Karpas-422 (cell line): ENCODE results near the gene KCNQ1. TPM values are rescaled to one million over a fixed set of nuclear protein-coding genes. Genes with fewer than 3 reads are reported as not detected.
"Not testable (repeated sequence)": the region's sequence is repeated elsewhere in the genome, so short reads cannot be mapped to it uniquely, and the experiment has no call there.

Experiments
- DNase-seq: peaks from one replicate; pipeline ENCODE4 v3.0.0-alpha.2; 2015
- H2AFZ ChIP-seq: fragments of 200-600 bp; sonication (generic); 2 replicates; pipeline ENCODE4 v1.6.1; 2014; ENCODE audit warnings: antibody characterized with exemption, low read length, mixed read lengths
- H3K27ac ChIP-seq: fragments of 200-600 bp; sonication (generic); 2 replicates; pipeline ENCODE4 v1.5.1; 2014; ENCODE audit warnings: mild to moderate bottlenecking, low read length, moderate library complexity
- H3K27me3 ChIP-seq: fragments of 200-600 bp; sonication (generic); 2 replicates; pipeline ENCODE4 v1.6.1; 2014; ENCODE audit warnings: low read length, mixed read lengths
- H3K36me3 ChIP-seq: fragments of 200-600 bp; sonication (generic); 2 replicates; pipeline ENCODE4 v1.6.1; 2014; ENCODE audit warnings: low read length, mixed read lengths; ENCODE audit not compliant: insufficient read depth
- H3K4me1 ChIP-seq: fragments of 200-600 bp; sonication (generic); 2 replicates; pipeline ENCODE4 v1.6.1; 2014; ENCODE audit warnings: mild to moderate bottlenecking, low read length, mixed read lengths
- H3K4me2 ChIP-seq: fragments of 200-600 bp; sonication (generic); 2 replicates; pipeline ENCODE4 v1.6.1; 2014; ENCODE audit warnings: low read length, low read depth, mild to moderate bottlenecking; ENCODE audit not compliant: poor library complexity, severe bottlenecking
- H3K4me3 ChIP-seq: fragments of 200-600 bp; sonication (generic); 2 replicates; pipeline ENCODE4 v1.5.1; 2014; ENCODE audit warnings: mild to moderate bottlenecking, antibody characterized with exemption, low read length, mixed read lengths
- H3K79me2 ChIP-seq: fragments of 200-600 bp; sonication (generic); 2 replicates; pipeline ENCODE4 v1.6.1; 2014; ENCODE audit warnings: mild to moderate bottlenecking, low read length, mixed read lengths
- H3K9ac ChIP-seq: fragments of 200-600 bp; sonication (generic); 2 replicates; pipeline ENCODE4 v1.6.0; 2014; ENCODE audit warnings: low read length
- H3K9me2 ChIP-seq: fragments of 200-600 bp; sonication (generic), shearing (Covaris generic); replicated peaks from 2 replicates; pipeline ENCODE4 v1.6.0; 2014; ENCODE audit warnings: mild to moderate bottlenecking, low read length, moderate library complexity; ENCODE audit not compliant: insufficient read depth
- H3K9me3 ChIP-seq: fragments of 300-700, 200-600 bp; sonication (generic); 2 replicates; pipeline ENCODE4 v1.6.1; 2014; ENCODE audit warnings: low read length, mixed read lengths
- H4K20me1 ChIP-seq: fragments of 200-600 bp; sonication (generic); 2 replicates; pipeline ENCODE4 v1.6.1; 2014; ENCODE audit warnings: mild to moderate bottlenecking, antibody characterized with exemption, low read length, low read depth; ENCODE audit not compliant: insufficient read depth
- total RNA-seq: library from RNA; depleted of rRNA; stranded (reverse); fragments of >200 nt; shearing (Covaris generic); gene quantifications from 2 replicates; pipeline ENCODE4 v1.2.3, GENCODE V29; 2014; ENCODE audit warnings: low replicate concordance

KCNQ1 gene
- total RNA-seq, 1 experiment from 2014 or later: not detected

GRCh38 chr11:2480067-2480873 is 35.5 kb downstream of the KCNQ1 start:
- DNase-seq, H4K20me1 ChIP-seq, H3K9ac ChIP-seq, H3K79me2 ChIP-seq, H2AFZ ChIP-seq, H3K4me3 ChIP-seq, H3K9me2 ChIP-seq, H3K9me3 ChIP-seq, H3K4me1 ChIP-seq, H3K4me2 ChIP-seq, H3K27me3 ChIP-seq, H3K27ac ChIP-seq, H3K36me3 ChIP-seq: not testable (repeated sequence)

- Histone ChIP-seq H3K36me3 (no peaks in the 10 kb centered on the region; the same call in 1 of the 2 replicates), H3K9ac (no peak overlapping the region), H3K9me2 (no peaks in the 10 kb centered on the region), H3K9me3 (peaks cover 3% of the 10 kb centered on the region; the same call in 1 of the 2 replicates), H3K79me2 (no peaks in the 10 kb centered on the region), H2AFZ (no peak overlapping the region), H3K27me3 (0 out of 2 replicates have a peak, but pooled peaks cover 4% of the 10 kb centered on the region), H3K4me3 (no peak overlapping the region), H3K27ac (no peak overlapping the region), H4K20me1 (no peaks in the 10 kb centered on the region), H3K4me1 (no peaks in the 10 kb centered on the region), H3K4me2 (no peak overlapping the region)
- DNase-seq: no peak
Observed at GRCh38 chr11:2480874-2481220, 36.0 kb downstream of the KCNQ1 start.

- Histone ChIP-seq H3K36me3 (no peaks in the 10 kb centered on the region; the same call in 1 of the 2 replicates), H3K27ac (no peak overlapping the region), H4K20me1 (no peaks in the 10 kb centered on the region), H3K27me3 (0 out of 2 replicates have a peak, but pooled peaks cover 4% of the 10 kb centered on the region), H3K4me2 (no peak overlapping the region), H3K79me2 (no peaks in the 10 kb centered on the region), H3K4me3 (no peak overlapping the region), H3K9ac (no peak overlapping the region), H3K9me2 (no peaks in the 10 kb centered on the region), H3K4me1 (no peaks in the 10 kb centered on the region), H3K9me3 (peaks cover 3% of the 10 kb centered on the region; the same call in 1 of the 2 replicates), H2AFZ (no peak overlapping the region)
- no peak for DNase-seq
Observed at GRCh38 chr11:2481253-2481652, 36.4 kb downstream of the KCNQ1 start.

- H3K9me2 ChIP-seq: no peaks in the 10 kb centered on the region
- H3K27me3 ChIP-seq: 0 out of 2 replicates have a peak, but pooled peaks cover 4% of the 10 kb centered on the region
- no peak overlapping the region for H3K9ac ChIP-seq
- peaks cover 3% of the 10 kb centered on the region for H3K9me3 ChIP-seq
- H3K4me2 ChIP-seq: no peak overlapping the region
- H3K4me1 ChIP-seq: no peaks in the 10 kb centered on the region
- DNase-seq: no peak
- no peaks in the 10 kb centered on the region for H3K79me2 ChIP-seq
- no peak overlapping the region for H3K27ac ChIP-seq
- no peak overlapping the region for H2AFZ ChIP-seq
- H3K36me3 ChIP-seq: no peaks in the 10 kb centered on the region; the same call in 1 of the 2 replicates
- H3K4me3 ChIP-seq: no peak overlapping the region
- no peaks in the 10 kb centered on the region for H4K20me1 ChIP-seq
Observed at GRCh38 chr11:2482204-2482603, 37.4 kb downstream of the KCNQ1 start.

- no peak overlapping the region for H3K4me3 ChIP-seq
- H3K9me2 ChIP-seq: no peaks in the 10 kb centered on the region
- no peak overlapping the region for H3K4me2 ChIP-seq
- no peaks in the 10 kb centered on the region for H3K79me2 ChIP-seq
- no peaks in the 10 kb centered on the region for H3K4me1 ChIP-seq
- no peak for DNase-seq
- no peaks in the 10 kb centered on the region for H4K20me1 ChIP-seq
- no peak overlapping the region for H3K9ac ChIP-seq
- H2AFZ ChIP-seq: no peak overlapping the region
- H3K27ac ChIP-seq: no peak overlapping the region
- H3K27me3 ChIP-seq: 0 out of 2 replicates have a peak, but pooled peaks cover 4% of the 10 kb centered on the region
- no peaks in the 10 kb centered on the region; the same call in 1 of the 2 replicates for H3K36me3 ChIP-seq
- H3K9me3 ChIP-seq: peaks cover 5% of the 10 kb centered on the region
Observed at GRCh38 chr11:2482745-2483144, 37.9 kb downstream of the KCNQ1 start.

GRCh38 chr11:2483426-2483825 is 38.6 kb downstream of the KCNQ1 start:
- Histone ChIP-seq H3K27me3 (peaks cover 4% of the 10 kb centered on the region; the same call in 1 of the 2 replicates), H3K27ac (no peak overlapping the region), H3K4me1 (no peaks in the 10 kb centered on the region), H3K9me2 (no peaks in the 10 kb centered on the region), H3K9me3 (peaks cover 12% of the 10 kb centered on the region), H3K4me3 (no peak overlapping the region), H3K36me3 (no peaks in the 10 kb centered on the region; the same call in 1 of the 2 replicates), H4K20me1 (no peaks in the 10 kb centered on the region), H3K4me2 (no peak overlapping the region), H3K9ac (no peak overlapping the region), H3K79me2 (no peaks in the 10 kb centered on the region), H2AFZ (no peak overlapping the region)
- no peak for DNase-seq

GRCh38 chr11:2484576-2485125 is 39.8 kb downstream of the KCNQ1 start:
- H4K20me1 ChIP-seq: no peaks in the 10 kb centered on the region
- H3K4me3 ChIP-seq: no peak overlapping the region
- peaks cover 4% of the 10 kb centered on the region; the same call in 1 of the 2 replicates for H3K27me3 ChIP-seq
- DNase-seq: no peak
- H3K9me3 ChIP-seq: peaks cover 17% of the 10 kb centered on the region
- no peaks in the 10 kb centered on the region for H3K79me2 ChIP-seq
- no peaks in the 10 kb centered on the region; the same call in 1 of the 2 replicates for H3K36me3 ChIP-seq
- no peaks in the 10 kb centered on the region for H3K4me1 ChIP-seq
- no peak overlapping the region for H3K4me2 ChIP-seq
- no peak overlapping the region for H3K27ac ChIP-seq
- H3K9ac ChIP-seq: no peak overlapping the region
- no peaks in the 10 kb centered on the region for H3K9me2 ChIP-seq
- no peak overlapping the region for H2AFZ ChIP-seq

- Histone ChIP-seq H3K79me2 (no peaks in the 10 kb centered on the region), H3K36me3 (no peaks in the 10 kb centered on the region; the same call in 1 of the 2 replicates), H3K9ac (no peak overlapping the region), H2AFZ (no peak overlapping the region), H3K9me3 (peaks cover 17% of the 10 kb centered on the region), H3K9me2 (no peaks in the 10 kb centered on the region), H4K20me1 (no peaks in the 10 kb centered on the region), H3K4me2 (no peak overlapping the region), H3K27ac (no peak overlapping the region), H3K27me3 (peaks cover 4% of the 10 kb centered on the region; the same call in 1 of the 2 replicates), H3K4me1 (no peaks in the 10 kb centered on the region), H3K4me3 (no peak overlapping the region)
- no peak for DNase-seq
Observed at GRCh38 chr11:2488004-2488403, 43.2 kb downstream of the KCNQ1 start.
